DMS114 treated with DMSO at 0.1 percent for 48 hours (cell line): ENCODE measurements around the gene WDR90.
"Not testable (repeated sequence)": the region's sequence is repeated elsewhere in the genome, so short reads cannot be mapped to it uniquely, and the experiment has no call there.

ENCODE experiments used
- DNase-seq: peaks from one replicate; lab custom pipeline; 2025; ENCODE audit not compliant: unreplicated experiment; lab: John Stamatoyannopoulos, UW

WDR90 gene

DNA sequence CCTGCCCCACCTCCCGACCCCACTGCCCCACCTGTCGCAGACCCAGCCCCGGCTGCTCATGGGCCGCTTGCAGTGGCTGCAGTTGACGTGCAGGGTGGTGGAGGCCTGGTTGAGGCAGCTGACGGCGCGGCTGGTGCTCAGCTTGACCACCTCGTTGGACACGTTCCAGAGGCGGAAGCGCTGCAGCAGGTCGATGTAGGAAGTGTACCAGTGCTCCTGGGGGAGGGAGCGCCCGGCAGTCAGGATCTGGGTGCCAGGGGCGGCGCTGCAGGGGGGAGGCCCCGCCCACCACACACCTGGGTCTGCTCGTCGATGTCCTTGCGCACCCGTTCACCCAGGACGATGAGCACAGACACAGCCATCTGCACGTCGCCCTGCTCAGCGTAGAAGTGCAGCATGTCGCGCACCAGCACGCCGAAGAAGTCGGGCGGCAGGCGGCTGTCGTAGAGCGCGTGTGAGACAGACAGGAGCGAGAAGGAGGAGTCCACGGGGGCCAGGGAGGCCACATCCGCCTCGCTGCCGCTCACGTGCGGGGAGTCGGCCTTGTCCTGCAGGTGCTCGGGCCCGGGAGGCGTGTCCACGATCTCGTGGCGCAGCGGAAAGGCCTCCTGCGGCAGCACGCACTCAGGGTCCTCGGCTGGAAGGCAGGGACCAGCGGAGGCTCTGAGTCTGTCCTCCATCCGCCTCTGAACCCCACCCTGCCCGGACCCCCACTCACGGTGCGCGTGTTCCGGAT lies 36.0 kb downstream of the WDR90 start:
- no peak for DNase-seq

DNA sequence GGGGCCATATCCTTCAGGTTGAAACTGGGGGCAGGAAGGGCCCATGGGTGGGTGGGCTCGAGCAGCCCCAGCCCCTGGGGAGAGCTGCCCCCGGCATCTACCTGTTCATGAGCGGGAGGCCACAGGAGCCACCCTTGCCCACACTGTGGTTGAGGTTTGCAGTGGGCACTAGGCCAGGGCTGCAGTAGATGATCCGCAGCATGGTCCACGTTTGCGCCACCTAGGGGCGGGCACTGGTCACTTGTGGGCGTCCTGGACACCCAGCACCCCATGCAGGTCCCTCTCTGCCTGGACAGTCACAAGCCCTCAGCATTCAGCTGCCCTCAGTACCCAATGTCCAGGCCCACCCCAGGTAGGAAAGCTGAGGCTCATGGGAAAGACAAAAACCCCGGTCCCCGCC lies 36.8 kb downstream of the WDR90 start:
- DNase-seq = no peak

DNA sequence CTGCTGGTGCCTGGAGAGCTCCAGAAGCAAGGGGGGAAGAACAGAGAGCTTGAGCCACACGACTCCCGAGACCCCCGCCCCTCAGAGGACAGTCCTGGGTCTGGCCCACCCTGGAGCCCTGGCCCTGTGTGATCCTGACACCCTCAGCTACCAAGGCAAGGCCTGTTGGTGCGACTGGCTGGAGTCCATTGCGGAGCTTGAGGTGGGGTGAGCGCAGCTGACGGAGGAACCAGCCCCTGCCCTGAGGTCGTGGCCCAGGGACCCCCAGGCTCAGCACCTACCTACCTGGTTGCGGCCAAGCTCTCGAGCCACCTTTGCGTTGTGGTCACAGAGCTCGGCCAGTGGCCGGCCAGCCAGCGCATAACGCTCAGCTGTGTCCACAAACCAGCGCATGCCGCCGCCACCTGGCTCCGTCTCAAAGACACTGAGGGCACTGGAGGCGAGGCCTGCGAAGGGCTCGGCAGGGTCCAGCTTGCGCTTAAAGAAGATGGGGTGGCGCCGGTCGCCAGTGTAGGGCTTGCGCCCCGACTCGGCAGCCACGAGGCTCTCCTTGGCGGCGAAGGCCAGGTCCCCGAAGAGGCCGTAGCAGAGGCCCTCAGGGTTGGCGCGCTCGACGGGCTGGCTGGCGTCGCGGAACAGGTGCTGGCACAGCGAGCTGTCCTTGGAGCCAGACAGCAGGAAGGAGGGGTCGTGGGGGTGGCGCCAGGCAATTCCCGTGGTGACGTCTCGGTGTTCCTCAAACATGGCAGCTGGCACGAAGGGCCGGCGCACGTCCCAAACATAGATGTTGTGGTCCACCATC lies 37.5 kb downstream of the WDR90 start:
- DNase-seq = no peak

DNA sequence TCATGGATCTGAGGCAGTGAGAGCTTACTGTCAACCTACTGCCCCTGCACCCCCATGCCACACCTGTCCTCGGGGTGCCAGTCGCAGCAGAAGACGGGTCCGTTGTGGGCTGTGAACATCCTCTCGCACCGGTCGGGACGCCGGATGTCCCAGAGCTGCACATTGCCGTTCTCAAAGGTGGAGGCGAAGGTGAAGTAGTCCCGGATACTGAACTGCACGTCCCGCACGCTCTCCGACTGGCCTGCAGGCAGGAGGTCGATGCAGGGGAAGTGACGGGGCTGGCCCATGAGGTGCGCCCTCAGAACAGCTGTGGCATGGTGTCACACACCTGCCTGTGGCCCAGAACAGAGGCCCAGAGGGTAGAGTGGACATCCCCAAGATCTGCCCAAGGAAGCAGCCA lies 38.3 kb downstream of the WDR90 start:
- DNase-seq = no peak

DNA sequence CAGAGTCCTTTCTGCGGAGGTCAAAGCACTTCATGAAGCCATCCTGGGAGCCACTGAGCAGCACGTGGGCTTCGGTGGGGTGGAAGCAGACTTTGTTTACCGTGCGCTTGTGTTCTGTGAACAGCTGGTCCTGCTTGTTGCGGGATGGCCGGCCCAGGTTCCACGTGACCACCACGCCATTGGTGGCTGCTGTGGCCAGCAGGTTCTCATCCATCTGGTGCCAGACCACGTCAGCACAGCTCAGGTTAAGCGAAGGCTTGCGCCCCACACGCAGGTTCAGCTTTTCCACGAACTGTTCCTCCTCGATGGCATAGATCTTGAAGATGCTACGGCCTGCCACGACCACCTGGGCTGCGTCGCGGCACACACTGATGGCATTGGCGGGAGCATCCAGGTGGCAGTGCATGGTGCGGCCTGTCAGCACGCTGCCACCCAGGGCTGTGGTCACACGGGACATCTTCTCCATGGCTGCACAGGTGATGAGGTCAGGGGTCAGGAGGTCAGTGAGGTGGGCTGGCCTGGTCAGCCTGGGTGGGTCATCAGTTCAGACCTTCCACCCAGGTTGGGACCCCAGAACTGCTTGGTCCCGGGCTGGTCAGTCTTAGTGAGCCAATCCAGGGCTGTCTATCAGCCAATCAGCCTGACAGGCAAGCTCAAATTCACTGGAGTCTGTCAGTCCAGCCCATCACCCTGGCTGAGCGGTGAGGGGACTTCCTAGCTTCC lies 40.2 kb downstream of the WDR90 start:
- DNase-seq = no peak

DNA sequence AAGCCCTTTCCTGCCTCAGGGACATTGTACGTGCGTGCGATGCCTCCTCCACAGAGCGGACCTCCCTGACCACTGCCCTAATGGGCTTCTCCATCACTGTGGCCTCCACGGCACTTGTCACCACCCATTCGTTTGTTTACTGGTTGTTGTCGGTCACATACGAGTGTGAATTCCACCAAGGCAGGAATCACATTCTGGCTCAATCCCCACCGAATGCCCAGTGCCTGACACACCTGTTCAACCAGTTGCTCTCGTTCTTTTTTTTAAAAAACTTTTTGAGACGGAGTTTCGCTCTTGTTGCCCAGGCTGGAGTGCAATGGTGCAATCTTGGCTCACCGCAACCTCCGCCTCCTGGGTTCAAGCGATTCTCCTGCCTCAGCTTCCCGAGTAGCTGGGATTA lies 42.1 kb downstream of the WDR90 start:
- not testable (repeated sequence) for DNase-seq

DNA sequence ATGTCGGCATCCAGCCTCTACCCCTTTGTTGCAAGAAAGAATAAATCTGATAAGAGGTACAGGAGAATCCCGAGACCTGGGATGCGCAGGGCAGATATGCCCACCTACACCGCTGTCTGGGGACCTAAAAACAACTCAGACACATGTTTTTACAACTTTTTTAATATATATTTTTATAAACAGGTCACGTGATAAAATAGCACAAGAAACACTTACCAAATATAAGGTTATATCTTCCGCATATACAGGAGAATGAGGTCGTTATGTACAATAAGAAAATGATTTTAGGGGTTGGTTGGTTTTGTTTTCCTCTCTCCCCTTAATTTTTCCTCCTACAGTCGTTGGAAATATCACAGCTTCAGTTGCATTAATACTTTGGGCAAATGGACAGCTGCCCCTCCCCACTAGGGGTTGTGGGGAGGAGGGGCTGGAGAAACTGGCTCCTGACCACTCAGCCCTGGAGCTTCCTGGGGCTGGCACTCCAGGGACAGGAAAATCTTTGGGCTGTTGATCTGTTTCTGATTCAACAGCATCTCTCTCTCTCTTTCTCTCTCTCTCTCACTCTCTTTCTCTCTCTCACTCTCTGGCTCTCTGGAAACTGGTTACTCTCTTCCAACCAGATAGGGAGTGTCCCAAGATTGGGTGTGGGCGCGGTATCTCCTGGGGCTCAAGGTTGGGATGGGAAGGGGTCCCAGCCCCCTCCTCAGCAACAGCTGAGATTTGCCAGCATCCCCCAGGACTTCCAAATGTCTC lies 43.4 kb downstream of the WDR90 start:
- DNase-seq = no peak

DNA sequence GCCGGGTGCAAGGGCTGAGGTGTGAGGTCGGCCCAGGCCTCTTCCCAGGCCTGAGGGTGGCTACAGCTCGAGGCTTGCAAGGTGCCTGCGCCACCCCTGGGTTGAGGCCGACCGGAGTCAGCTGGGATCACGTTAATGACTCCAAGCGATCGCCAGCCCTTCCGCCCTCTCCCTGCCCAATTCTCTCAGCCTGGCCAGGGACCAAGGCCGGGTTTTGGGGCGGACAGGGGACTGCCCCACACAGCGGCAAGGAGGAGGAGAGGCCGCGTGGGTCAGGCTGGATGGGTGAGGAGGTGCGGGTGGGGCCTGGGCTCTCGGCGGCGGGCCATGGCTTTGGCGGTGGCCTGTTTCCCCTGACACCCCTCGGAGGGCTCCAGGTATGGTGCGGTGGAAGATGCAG lies 44.2 kb downstream of the WDR90 start:
- no peak for DNase-seq

DNA sequence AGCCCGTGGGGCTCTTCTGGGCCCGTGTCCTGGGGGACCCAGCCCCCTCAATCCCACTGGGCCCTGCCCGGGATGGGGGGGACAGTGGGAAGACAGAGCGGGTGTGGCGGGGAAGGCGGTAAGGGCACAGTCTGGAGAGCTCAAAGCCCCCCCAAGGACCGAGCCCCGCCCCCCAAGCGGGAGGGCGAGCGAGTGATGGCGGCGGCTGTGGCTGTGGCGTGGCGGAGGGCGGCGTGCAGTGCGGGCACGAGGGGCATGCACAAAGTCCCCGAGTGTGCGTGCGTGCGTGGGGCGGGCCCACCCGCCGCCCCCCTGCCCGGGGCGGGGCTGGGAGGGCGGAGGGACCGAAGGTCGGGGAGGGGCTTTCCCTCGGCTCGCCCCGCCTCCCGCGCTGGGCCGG lies 44.6 kb downstream of the WDR90 start:
- DNase-seq = no peak

DNA sequence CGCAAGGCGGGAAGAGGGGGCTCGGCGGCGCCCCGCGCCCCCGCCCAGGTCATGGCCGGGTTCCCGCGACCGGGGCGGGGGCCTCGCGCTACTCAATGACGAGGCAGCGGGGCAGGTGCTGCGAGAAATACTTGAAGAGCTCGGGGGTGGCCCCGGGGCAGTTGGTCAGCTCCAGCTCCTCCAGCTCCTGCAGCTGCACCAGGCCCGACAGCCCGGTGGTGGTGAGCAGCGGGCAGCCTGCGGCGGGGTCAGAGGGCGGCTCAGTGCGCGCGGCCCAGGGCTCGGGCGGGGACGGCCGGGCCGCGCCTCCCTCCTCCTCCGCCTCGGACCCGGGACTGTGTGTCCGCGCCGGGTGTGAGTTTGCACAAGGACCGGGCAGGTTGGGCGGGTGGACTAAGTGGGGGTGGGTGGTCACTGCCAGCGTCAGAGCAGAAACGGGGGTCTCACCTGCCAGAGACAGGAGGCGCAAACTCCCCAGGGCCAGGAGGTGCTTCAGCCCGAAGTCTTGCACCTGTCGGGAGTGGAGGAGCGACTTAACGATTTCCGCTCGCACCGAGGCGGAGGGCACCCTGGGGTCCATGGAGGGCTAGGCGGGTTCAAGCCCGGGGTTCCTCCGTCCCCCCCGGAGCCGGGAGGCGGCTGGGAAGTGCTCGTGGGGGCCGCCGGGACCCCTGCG lies 45.2 kb downstream of the WDR90 start:
- DNase-seq = no peak

DNA sequence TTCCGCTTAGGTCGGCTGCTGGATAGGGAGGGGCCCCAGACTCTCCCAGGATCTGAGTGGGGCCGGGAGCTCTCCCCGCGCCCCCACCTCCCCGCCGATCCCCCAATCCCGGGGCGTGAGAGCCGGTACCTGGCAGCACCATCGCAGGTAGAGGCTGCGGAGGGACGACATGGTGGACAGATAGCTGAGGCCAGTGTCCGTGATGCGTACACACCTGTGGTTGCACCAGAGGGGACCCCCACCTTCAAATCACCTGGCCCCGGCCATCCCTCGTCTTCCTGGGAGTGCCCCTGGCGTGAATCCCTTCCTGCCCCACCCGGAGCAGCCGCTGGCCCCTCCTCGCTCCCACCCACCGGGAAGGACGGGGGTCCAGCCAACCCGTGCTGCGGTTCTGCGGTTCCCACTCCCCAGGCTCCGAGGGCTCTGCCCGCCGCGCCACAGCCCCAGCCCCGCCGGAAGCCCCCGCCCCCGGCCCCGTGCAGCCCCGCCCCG lies 45.7 kb downstream of the WDR90 start:
- no peak for DNase-seq

DNA sequence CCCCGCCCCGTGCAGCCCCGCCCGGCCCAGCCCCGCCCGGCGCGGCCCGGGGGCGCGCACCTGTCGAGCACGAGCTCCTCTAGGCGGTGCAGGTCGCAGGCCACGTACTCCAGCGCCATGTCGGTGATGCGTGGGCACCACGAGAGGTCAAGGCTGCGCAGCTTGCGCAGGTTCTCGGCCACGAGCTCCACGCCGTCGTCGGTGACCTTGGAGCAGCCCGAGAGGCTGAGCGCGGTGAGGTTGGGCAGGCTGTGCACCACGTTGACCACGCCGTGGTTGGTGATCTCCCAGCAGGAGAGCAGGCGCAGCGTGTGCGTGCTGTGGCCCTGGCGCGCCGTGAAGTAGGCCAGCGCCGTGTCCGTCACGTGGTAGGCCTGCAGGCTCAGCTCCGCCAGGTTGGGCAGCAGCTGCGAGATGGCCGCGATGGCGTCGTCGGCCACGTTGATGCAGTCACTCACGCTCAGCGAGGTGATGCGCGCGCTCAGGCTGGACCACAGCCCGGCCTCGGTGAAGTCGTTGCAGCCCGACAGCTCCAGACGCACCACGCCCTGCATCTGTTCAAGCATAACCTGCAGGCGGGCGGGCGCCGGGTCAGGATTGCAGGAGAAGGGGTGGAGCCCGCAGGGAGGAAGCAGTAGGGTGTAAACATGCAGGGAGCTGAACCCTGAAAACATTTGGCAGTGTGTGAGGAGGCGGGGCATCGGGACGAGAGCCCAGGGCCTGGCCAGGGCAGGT lies 46.4 kb downstream of the WDR90 start:
- no peak for DNase-seq

DNA sequence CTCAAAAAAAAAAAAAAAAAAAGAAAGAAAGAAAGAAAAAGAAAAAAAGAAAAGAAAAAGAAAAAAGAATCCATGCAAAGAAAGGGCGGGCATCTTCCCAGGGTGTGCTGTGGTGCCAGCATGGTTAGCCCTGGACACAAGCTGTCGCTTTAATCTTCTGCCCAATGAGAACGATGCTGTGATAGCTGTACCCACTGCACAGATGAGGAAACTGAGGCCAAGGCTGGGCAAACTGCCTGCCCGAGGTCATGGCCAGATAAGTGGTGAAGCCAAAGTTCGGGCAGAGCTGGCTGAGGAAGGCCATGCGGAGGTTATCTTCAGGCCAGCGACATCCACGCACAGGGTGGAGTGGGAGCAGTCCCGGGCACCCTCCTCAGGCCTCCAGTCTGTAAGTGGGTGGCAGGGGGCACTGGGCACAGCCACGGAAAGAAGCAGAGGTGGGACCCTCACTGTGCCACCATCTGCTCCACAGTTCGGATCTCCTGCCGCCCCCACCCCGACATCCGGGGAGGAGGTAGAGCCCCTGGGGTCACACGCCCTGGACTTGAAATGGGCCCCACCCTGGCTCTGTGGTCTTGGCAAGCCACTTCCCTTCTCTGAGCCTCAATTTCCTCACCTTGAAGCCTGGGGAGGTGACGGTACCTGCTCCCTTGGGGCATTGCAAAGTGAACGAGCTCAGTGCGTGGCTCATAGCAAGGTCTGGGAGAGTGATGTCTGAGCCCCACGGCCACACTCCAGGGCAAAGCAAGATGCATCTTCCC lies 49.9 kb downstream of the WDR90 start:
- no peak for DNase-seq

DNA sequence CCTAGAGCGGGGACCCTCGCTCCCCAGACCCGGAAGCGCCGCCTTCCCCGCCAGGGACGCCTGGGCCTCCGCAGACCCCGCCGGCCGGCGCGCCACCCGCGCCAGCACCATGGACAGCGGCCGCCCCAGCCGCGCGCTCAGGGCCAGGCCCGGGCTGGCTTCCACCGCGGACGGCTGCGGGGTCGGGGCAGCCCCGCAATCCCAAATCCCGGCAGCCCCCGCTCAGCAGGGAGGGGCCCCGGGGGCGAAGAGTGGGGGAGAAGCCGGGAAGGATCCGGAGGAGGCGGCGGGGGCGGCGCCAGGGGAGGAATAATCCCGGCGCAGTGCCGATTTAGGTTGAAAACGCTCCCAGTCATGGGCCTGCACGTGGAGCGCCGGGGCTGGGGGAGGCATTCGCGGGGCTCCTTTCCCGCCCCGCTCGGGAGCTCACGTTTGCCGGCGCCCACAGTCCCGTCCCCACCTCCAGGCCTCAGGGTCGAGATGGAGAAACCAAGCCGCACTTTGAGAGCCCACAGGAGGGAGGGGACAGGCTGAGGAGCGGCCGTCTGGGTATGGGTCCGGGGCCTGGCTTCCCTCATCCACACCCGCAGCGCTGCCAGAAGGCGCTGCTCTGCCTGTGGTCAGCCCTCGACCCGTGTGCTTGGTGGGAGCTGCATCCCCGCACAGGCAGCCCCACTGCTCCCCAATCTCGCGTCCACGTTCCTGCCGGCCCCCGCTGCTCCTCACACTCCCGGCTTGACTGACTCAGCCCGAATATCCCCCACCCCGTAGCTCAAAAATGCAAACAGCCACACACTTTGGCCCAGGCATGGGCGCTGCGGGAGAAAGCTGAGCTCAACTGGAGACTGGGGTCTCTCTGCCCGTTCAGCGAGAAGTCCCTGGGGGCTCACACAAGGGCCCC lies 51.8 kb downstream of the WDR90 start:
- no peak for DNase-seq

DNA sequence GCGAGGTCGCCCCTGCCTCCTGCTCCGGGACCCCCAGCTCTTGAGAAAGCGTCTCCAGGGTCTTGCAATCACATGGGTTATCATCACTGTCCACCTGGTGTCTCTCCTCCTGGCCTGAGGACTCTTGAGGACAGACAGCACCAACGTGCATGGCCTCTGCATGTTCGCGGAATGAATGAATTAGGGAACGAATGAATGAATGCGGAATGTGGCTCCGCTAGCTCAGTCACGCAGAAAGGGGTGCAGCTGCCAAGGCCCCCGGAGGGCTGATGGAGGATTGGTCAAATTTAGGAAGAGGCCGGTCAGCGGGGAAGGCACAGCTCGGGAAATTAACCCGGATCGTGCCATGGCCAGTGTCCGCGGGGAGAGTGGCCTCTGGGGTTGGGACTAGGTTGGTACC lies 53.2 kb downstream of the WDR90 start:
- no peak for DNase-seq

DNA sequence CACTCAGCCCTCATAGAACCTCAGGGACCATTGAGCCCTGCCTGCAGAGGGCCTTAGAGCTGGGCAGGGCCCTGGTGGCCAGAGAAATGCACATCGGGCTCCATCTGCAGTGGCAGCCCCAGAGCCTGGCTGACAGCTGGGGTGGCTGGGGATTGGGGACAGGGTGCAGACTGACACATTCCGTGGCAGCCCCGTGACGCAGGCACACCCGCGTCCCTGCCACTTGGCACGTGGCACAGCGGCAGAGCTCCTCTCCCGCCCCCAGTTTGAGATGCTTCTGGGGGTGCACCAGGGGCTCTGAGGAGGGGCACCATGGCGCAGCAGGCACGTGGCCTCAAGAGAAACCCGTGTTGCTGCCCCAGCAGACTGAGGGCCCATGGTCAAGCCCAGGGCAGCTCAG lies 54.2 kb downstream of the WDR90 start:
- DNase-seq = no peak

DNA sequence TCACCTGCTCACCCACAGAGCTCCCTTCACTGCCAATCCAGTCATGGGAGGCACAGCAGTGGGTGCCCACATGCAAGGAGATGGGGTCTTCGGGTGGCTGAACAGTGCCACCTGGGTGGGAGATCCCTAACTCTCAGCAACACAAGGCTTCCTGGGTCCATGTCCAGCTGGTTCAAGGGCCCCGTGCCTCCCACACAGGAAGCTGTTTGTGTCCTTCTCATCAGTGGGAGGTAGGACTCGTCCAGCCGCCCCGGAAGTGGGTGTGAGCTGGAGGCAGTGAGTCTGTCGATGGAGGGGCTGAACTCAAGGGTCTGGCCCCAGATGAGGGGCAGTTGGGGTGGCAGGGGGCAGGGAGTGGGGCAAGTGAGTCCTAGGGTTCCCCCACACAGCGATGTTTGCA lies 54.9 kb downstream of the WDR90 start:
- no peak for DNase-seq
